Ovary (tissue), 9 donors: ENCODE measurements around the gene RFX8. TPM values are rescaled to one million over a fixed set of nuclear protein-coding genes. Genes with fewer than 3 reads are reported as not detected.
"Not testable (repeated sequence)": the region's sequence is repeated elsewhere in the genome, so short reads cannot be mapped to it uniquely, and the experiment has no call there.

Source experiments
- DNase-seq, 5 donors: peaks; one replicate each; pipeline ENCODE4 v3.0.0-alpha.2; 2019 to 2020
- H3K27ac ChIP-seq, 2 donors: fragments of 200-600 bp; one replicate each; pipeline versions ENCODE4 v1.5.1 to v1.8.0; 2019 to 2022
- H3K27me3 ChIP-seq: fragments of 200-600 bp; one replicate; pipeline ENCODE4 v1.8.0; 2022
- H3K36me3 ChIP-seq: fragments of 200-600 bp; sonication (generic); one replicate; pipeline ENCODE4 v1.5.1; 2019
- H3K4me1 ChIP-seq: one replicate; pipeline ENCODE4 v1.8.1; 2013; ENCODE audit warnings: mild to moderate bottlenecking, moderate library complexity; ENCODE audit not compliant: insufficient read depth
- H3K4me3 ChIP-seq: fragments of 200-600 bp; sonication (generic); one replicate; pipeline ENCODE4 v1.5.1; 2017
- H3K9me3 ChIP-seq, 2 donors: fragments of 200-600 bp in 1 of 2; sonication (generic) in 1 of 2; one replicate each; pipeline versions ENCODE4 v1.5.1 to v1.8.1; 2013 to 2019; ENCODE audit warnings: mild to moderate bottlenecking in 1 of 2, moderate library complexity in 1 of 2
- EP300 ChIP-seq: sonication (generic); formaldehyde crosslinking; IDR thresholded peaks from one replicate; pipeline ENCODE4 v1.6.1; 2017; ENCODE audit warnings: antibody characterized with exemption
- POLR2A ChIP-seq: fragments of 450-650 bp; IDR thresholded peaks from one replicate; pipeline ENCODE4 v1.6.1; 2017; ENCODE audit warnings: antibody characterized with exemption, mild to moderate bottlenecking, moderate library complexity
- WGBS, 3 donors: extraction: QIAGEN DNeasy Blood & Tissue Kit in 1 of 3; methylation state at CpG; one replicate each; pipeline versions ENCODE4 v1.1.5 to v1.1.7; 2013 to 2017; 5-methylcytosine and 5-hydroxymethylcytosine counted together
- intact Hi-C, 4 donors: fragments of 100-400 bp; cut with DNase I; formaldehyde crosslinking; loops; one replicate each; pipeline versions ENCODE4 v1.11.0 to v1.15.1; 2022 to 2023
- polyA plus RNA-seq, 2 donors: library from polyadenylated mRNA; stranded (reverse); fragments of 200-250 nt in 1 of 2; fragments of 350-450 nt in 1 of 2; fragmentation: Illumina TruSeq in 1 of 2; extraction: RNeasy Lipid Tissue Mini Kit (QIAGEN cat#74804) in 1 of 2; gene quantifications; one replicate each; pipeline ENCODE4 v1.2.3, GENCODE V29; 2013 to 2014
- total RNA-seq, 7 donors: library from RNA; depleted of rRNA in 2 of 7; stranded (reverse); fragments of >200 nt in 2 of 7; fragmentation: NEBNext Ultra II Directional in 3 of 7; extraction: Animal tissue kit (Norgen Biotek cat#: 25700) in 3 of 7; gene quantifications; one replicate each; pipeline versions ENCODE4 v1.1.0 to v1.2.4, GENCODE V29; 2016 to 2023
- TF ChIP-seq, protein P1 (sequence below), 3 donors: fragments of 450-650 bp in 2 of 3; fragments of 200-600 bp in 1 of 3; IDR thresholded peaks; one replicate each; pipeline versions ENCODE4 v1.5.1 to v1.8.0; 2016 to 2022; ENCODE audit warnings: antibody characterized with exemption in 3 of 3, mild to moderate bottlenecking in 1 of 3
- donor health status: DM: no; HTN: no; CAD: no; lungs with moderate emphysema.
- donor health status: DM: no; HTN: no; CAD: no.
- donor health status: Bipolar disorder and iron deficiency.
- donor health status: DM: yes; HTN: yes; CAD: no.
- donor health status: DM: no; HTN: no; CAD: no.
- donor health status: DM: yes; HTN: yes; CAD: no.

The RFX8 gene
- total and polyA plus RNA-seq, 9 donors: 0.05 to 1.7 (median 0.38) TPM

DNA sequence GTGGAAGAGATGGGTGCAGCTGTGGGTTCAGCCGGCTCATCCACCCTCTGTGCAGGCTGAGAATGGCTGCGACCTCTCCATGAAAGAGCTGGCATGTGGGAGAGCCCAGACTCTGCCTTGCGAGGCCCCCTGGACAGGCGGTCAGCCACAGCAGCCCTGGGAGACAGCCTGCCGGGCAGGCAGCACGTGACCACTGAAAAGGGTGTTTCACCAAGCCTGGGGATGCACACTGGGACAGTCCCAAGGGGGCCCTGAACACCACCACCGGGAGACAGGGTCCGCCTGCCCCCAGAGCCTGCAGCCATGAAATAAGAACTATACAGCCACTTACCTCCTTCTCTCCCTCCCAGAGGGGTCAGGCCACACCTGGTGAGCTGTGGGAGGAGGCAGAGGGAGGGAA is 11.5 kb downstream of the RFX8 start:
- Histone ChIP-seq H3K27ac (no peak overlapping the region), H3K36me3 (no peaks in the 10 kb centered on the region), H3K27me3 (no peaks in the 10 kb centered on the region), H3K4me3 (no peak overlapping the region), H3K9me3 (no peaks in the 10 kb centered on the region), H3K4me1 (peaks cover 1% of the 10 kb centered on the region)
- intact Hi-C loops: no loop called here
- 86 to 98% (median 92%) methylated on average over 8 of the region's 8 CpGs for WGBS, 3 donors
- no peak for DNase-seq
- TF ChIP-seq POLR2A (no peak), EP300 (no peak)
- TF ChIP-seq, protein P1, sequence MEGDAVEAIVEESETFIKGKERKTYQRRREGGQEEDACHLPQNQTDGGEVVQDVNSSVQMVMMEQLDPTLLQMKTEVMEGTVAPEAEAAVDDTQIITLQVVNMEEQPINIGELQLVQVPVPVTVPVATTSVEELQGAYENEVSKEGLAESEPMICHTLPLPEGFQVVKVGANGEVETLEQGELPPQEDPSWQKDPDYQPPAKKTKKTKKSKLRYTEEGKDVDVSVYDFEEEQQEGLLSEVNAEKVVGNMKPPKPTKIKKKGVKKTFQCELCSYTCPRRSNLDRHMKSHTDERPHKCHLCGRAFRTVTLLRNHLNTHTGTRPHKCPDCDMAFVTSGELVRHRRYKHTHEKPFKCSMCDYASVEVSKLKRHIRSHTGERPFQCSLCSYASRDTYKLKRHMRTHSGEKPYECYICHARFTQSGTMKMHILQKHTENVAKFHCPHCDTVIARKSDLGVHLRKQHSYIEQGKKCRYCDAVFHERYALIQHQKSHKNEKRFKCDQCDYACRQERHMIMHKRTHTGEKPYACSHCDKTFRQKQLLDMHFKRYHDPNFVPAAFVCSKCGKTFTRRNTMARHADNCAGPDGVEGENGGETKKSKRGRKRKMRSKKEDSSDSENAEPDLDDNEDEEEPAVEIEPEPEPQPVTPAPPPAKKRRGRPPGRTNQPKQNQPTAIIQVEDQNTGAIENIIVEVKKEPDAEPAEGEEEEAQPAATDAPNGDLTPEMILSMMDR (IDR thresholded peaks at IDR 0.05): no peak

DNA sequence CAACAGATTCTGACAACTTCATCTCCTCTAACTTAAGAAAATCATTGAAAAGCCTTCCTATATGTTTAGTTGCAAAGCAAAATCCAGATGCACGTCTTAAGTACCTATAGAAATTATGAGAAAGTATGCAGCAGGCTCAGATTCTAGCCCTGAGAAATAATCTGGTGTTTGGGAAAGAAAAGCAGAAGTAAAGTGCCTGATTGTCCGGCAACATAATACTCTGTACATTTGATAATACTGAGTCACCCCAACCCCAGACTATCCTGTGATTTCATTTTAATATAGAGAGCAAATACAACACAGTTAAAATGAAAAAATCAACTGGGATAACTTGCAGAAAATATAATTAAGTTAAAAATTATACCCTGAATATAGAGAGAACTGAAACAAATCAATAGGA is 13.5 kb downstream of the RFX8 start:
- Histone ChIP-seq H3K27me3 (no peaks in the 10 kb centered on the region), H3K27ac (no peak overlapping the region), H3K4me3 (no peak overlapping the region), H3K4me1 (peaks cover 1% of the 10 kb centered on the region), H3K9me3 (no peaks in the 10 kb centered on the region), H3K36me3 (no peaks in the 10 kb centered on the region)
- TF ChIP-seq POLR2A (no peak), EP300 (no peak)
- TF ChIP-seq, protein P1 (IDR thresholded peaks at IDR 0.05): no peak
- intact Hi-C loops: no loop called here
- no peak for DNase-seq
- 78 to 84% (median 82%) methylated on average over 2 of the region's 2 CpGs for WGBS, 3 donors

GRCh38 chr2:101454408-101454807 is 20.5 kb downstream of the RFX8 start:
- intact Hi-C loops, H3K27me3 ChIP-seq, H3K4me1 ChIP-seq, H3K36me3 ChIP-seq, H3K9me3 ChIP-seq, DNase-seq, H3K4me3 ChIP-seq, H3K27ac ChIP-seq: not testable (repeated sequence)
- 55 to 71% (median 68%) methylated on average over 3 of the region's 3 CpGs for WGBS, 3 donors

GRCh38 chr2:101450965-101451364 is 23.9 kb downstream of the RFX8 start:
- intact Hi-C loops: no loop called here
- H3K27me3 ChIP-seq: no peaks in the 10 kb centered on the region
- no peak overlapping the region for H3K4me3 ChIP-seq
- no peaks in the 10 kb centered on the region for H3K4me1 ChIP-seq
- WGBS, 3 donors: 73 to 91% (median 81%) methylated on average over 6 of the region's 6 CpGs
- no peak for DNase-seq
- H3K36me3 ChIP-seq: no peaks in the 10 kb centered on the region
- TF ChIP-seq POLR2A: no peak
- no peak for TF ChIP-seq EP300
- TF ChIP-seq, protein P1 (IDR thresholded peaks at IDR 0.05): no peak
- no peaks in the 10 kb centered on the region for H3K9me3 ChIP-seq
- no peak overlapping the region for H3K27ac ChIP-seq

DNA sequence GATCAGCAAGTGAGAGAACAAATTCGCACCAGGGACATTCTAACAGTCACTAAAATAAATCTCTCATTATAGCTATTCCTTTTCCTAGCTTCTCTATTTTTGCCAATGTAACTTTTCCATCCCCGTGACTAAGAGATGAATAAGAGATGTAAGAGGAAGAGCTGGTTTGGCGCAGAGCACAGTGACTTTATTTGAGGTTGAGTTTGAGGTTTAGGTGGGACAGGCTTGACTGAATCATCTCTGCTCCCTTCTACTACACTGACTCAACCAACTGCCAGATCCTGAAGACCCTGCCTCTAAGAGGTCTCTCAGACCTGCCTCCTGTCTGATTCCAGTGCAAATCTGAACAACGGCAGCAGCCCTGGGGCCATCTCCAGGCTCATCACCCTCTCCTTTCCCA is 28.0 kb downstream of the RFX8 start:
- Histone ChIP-seq H3K36me3 (no peaks in the 10 kb centered on the region), H3K4me3 (no peak overlapping the region), H3K27me3 (no peaks in the 10 kb centered on the region), H3K4me1 (no peaks in the 10 kb centered on the region), H3K9me3 (no peaks in the 10 kb centered on the region), H3K27ac (no peak overlapping the region)
- 72 to 92% (median 89%) methylated on average over 4 of the region's 4 CpGs for WGBS, 3 donors
- intact Hi-C loops: loop anchor here in 1 of 4 donors (10.0 kb wide), 1 partner anchor 68 kb away; no protein-coding TSS in a partner anchor
- DNase-seq: no peak
- no peak for TF ChIP-seq POLR2A
- TF ChIP-seq EP300: no peak
- TF ChIP-seq, protein P1 (IDR thresholded peaks at IDR 0.05): no peak
